NCI-H2227 (cell line): ENCODE measurements around the gene DDX54.

ENCODE experiments used
- DNase-seq: peaks from one replicate; lab custom pipeline; 2025; ENCODE audit not compliant: unreplicated experiment; lab: John Stamatoyannopoulos, UW

The DDX54 gene

DNA sequence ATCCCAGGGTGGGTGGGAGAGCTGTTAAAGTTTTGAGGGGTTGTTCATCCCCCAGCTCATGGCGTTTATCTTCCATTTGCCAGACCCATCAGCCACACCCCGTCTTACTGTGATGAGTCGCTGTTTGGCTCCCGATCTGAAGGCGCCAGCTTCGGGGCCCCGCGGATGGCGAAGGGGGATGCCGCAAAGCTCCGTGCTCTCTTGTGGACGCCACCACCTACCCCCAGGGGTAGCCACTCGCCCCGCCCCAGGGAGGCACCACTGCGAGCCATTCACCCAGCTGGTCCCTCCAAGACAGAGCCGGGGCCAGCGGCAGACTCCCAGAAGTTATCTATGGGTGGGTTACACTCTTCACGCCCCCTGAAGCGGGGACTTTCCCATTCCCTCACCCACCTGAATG, 5.9 kb upstream of the DDX54 start:
- no peak for DNase-seq

DNA sequence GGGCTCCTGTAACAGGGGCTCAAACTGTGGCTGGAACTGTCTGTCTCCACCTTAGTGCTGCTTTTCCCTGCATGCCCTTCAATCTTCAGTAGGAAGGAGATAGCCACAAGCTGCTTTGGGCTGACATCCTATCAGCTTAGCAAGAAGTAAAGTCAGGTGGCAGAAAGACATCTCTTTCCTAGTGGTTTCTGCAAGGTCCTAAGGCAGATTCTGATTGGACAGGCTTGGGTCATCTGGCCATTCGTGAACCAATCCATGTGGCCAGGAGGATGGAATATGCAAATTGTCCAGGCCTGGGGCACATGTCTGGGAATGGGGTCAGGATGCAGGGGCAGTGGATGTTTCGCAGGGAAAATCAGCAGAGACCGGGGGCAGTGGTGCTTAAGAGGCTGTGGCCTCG, 5.5 kb upstream of the DDX54 start:
- peak; percentile 32 for DNase-seq

DNA sequence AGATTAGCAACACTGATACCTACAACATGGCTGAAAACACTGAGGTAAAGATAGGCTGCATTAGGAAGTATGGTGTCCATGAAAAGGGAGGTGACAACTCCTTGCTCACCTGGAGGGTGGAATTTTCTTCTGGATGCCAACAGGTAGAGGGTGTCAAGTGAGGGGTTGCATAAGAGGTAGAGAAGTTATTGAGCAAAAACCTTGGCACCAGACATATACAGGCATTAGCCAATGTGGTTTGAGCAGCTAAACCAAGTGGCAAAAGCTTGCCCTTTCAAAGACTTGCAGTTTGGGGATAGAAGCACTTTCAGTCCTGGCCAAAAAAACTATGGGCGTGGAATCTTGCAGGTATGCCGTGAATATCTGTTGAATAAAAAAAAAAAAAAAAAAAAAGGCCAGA, 4.1 kb upstream of the DDX54 start:
- no peak for DNase-seq

DNA sequence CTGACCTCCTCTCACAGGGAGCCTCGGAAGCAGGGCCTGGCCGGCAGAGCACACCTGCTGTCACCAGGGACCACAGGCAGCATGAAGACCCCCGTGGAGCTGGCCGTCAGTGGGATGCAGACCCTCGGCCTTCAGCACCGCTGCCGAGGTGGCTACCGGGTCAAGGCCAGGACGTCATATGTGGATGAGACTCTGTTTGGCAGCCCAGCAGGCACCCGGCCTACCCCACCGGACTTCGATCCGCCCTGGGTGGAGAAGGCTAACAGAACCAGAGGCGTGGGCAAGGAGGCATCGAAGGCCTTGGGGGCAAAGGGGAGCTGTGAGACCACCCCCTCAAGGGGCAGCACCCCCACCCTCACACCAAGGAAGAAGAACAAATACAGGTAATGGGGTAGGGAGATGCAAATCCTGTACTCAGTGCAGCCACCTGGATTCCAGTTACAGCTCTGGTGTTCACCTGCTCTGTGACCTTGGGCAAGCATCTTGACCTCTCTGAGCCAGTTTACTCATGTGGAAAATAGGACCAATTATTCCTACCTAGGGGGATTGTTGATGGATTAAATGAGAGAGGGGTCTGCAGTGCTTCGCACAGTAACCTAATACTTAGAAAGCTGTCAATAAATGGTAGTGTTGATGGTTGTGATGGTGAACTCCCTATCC, 1.5 kb upstream of the DDX54 start:
- no peak for DNase-seq

DNA sequence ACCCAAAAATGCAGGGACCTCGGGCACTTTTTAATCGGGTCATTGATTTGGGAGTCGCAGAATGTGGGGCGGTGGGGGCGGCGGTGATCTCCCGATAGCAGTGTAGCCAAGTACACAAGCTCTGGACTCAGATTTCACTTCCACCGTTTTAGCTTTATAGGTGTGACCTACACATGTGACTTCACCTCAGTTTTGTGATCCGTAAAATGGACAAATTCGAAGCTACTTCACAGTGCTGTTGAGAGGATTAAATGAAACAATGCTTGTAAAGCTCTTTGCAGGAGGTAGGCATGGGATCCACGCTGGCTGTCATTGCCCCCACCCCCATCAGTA, 721 bp upstream of the DDX54 start:
- peak; percentile 52 for DNase-seq

DNA sequence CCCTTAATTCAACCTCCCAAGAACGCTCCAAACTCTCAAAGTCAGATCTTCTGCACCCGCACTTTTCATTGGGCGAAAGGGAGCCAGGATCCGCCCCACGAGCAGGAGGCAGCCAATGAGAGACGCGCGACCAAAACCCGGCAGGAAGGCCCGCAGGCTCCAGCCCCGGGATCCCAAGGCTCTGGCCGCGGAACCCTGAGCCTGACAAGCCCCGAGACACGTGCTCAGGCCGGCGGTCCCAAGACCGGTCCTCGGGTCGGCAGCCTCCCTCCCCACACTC, 438 bp downstream of the DDX54 start:
- DNase-seq: peak; percentile 87

DNA sequence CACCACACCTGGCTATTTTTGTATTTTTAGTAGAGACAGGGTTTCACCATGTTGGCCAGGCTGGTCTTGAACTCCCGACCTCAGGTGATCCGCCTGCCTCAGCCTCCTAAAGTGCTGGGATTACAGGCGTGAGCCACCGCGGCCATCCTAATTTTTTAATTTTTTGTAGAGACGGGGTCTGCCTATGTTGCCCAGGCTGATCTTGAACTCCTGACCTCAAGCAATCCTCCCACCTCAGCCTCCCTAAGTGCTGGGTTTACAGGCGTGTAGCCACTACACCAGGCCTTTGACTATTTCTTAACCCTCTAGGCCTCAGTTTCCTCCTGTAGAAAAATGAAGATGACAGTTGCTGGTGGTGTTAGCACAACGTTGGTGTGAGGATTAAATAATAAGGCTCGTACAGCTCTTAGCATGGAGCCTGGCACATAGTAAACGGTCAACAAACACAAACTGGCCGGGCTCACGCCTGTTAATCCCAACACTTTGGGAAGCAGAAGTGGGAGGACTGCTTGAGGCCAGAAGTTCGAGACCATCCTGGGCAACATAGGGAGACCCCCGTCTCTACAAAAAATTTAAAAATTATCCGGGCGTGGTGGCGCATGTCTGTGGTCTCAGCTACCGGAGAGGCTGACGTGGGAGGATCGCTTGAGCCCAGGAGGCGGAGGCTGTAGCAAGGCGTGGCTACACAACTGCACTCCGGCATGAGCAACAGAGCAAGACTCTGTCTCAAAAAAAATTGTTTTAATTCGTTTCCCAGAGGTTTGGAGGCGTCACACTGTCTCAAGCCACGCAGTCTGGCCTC, 979 bp downstream of the DDX54 start:
- peak; percentile 79 for DNase-seq

DNA sequence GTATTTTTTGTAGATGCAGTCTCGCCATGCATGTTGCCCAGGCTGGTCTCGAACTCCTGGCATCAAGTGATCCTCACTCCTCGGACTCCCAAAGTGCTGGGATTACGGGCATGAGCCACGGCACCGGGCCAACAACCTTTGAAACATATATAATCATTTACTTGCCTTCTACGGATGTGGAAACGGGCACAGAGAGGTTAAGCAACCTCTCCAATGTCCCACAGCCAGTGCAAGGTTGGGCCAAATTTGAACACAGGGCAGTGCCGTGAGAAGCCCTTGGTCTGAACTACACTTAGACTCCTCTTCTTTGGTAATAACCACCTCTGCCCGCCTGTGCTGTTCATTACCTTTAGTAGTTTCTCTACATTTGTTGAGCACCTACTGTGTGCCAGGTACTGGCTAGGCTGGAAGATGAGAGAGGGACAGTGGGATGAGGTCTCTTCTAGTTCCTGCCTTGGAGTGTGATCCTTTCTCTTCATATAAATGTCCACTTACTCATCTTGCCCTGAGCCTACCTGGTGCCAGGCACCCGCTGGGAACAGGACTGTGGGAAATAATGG, 2.2 kb downstream of the DDX54 start:
- DNase-seq: no peak

DNA sequence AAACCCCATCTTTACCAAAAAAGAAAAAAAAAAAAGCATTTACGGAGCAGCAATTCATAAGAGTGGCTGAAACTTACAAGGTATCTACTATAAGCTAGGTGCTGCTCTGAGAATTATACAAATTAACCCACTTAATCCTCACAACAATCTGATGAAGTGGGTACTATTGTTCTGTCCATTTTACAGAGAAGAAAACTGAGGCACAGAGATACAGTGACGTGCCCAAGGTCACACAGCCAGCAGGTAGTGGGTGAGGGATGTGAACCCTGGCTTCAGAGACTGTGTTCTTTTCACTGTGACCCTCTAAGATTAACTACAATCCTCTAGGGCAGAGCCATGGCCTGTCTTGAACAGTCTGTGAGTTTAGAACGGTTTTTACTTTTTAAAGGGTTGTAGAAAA, 3.3 kb downstream of the DDX54 start:
- DNase-seq: no peak

DNA sequence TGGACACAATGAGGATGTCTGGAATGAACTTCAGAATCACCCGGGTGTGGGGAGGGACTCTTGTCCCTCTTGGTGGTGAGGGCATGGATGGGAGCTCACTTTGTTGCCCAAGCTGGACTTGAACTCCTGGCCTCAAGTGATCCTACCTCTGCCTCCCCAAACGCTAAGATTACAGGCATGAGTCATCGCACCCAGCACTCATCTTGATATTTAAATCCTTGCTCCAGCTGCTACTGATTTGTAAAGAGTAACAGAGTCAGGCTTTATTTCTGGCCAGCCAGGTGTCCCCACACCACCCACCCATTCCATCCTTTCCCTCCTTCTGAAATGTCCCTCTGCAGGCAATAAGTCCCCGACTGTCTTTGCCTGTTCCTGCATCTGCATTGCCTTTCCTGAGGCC, 4.9 kb downstream of the DDX54 start:
- no peak for DNase-seq

DNA sequence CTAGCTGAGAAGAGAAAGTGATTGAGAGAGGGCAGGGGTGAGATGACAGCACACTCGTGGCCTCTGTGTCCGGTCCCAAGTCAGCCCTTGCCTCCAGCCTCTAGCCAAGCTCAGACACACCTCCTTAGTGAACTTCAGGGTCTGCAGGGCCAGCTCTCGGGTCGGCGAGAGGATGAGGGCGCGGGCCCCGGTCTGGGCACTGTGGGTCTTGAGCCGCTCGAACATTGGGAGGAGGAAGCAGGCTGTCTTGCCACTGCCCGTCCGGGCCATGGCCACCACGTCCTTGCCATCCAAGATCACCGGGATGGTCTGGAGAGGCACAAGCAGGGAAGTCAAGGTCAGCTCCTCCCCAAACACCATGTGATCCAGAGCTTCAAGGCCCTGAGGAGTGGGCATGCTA, 6.3 kb downstream of the DDX54 start:
- no peak for DNase-seq

DNA sequence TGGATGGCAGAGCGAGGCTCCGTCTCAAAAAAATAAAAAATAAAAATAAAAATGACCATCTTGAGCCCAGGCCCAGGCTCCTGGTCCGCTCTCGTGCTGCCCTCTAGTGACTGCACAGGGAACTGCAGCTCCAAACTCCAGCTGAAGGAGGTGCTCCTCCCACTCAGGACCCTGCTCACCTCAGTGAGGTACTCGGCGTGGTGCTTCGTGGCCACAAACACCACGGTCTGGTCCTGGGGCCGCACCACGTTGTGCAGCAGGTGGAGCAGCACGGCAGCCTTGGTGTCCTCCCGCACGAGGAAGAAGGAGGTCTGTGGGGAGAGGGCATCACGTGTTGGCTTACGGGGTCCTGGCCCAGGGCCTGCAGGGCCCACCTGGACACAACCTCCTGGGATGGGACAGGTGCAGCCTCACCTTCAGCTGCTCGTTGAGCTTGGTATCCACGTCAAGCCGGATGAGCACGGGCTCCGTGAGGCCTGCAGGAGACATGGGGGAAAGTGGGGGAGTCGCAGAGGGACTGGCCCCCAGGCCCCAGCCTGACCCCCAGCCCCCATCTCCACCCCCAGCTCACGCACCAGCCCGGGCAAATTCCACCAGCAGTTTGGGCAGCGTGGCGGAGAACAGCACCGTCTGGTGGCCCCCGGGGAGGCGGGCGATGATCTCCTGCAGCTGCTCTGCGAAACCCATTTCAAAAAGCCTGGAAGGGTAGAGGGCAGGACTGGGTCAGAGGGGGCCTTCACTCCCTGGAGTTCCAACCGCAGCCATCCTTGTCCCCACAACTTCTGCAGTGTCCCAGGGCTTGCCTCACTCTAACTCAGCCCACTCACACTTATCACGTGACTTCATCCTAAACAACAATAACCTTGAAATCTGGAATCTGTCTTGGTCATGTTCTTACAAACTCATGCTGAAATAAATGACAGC, 10.6 kb downstream of the DDX54 start:
- peak; percentile 86 for DNase-seq

DNA sequence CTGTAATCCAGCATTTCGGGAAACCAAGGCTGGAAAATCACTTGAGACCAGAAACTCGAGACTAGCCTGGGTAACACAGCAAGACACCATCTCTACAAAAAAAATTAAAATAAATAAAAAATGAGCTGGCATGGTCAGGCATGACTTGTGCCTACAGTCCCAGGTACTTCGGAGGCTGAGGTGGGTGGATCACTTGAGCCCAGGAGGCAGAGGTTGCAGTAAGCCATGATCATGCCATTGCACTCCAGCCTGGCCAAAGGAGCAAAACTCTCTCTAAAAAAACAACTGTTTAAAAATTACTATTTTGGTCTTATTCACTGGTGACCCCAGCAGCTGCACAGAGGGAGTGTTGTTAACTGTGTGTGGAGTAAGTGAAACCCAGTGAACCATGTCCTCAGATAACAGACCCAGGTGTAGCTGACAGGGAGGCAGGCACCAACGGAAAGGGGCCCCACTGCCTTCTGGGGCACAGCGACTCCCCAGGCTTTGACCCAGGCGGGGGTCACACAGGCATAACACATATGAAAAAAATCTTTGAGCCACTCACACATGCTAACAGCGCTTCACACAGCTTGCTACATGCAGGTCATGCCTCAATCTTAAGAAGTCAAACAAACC, 12.1 kb downstream of the DDX54 start:
- no peak for DNase-seq

DNA sequence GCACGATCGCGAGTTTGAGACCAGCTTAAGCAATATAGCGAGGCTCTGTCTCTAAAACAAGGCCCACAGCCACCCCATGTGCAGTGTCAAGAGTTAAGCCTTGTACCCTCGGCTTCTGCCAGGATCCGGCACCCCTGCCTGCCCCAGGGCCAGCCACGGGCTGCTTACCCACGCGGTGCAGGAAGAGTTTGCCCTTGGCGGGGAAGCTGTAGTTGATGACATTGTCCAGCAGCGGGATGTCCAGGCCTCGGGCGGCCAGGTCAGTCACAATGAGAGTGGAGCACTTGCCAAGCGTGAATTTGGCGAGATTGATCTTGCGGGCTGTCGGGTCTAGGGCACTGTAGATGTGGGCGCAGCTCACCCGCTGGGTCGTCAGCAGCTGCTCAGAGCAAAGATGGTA, 13.1 kb downstream of the DDX54 start:
- no peak for DNase-seq

DNA sequence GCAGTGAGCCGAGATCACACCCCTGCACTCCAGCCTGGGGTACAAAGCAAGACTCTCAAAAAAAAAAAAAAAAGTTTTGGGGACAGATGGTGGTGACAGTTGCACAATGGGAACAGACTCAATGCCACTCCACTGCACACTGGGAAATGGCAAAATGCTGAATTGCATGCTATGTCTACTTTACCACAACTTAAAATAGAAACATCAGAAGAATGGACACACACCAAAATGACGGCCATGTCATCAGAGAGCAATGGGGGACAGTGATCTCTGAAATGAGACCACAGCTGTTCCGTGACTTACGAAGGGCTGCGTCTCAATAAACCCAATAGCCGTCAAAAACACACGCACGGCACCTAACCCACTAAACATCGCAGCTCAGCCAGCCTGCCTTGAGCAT, 13.7 kb downstream of the DDX54 start:
- DNase-seq: no peak

DNA sequence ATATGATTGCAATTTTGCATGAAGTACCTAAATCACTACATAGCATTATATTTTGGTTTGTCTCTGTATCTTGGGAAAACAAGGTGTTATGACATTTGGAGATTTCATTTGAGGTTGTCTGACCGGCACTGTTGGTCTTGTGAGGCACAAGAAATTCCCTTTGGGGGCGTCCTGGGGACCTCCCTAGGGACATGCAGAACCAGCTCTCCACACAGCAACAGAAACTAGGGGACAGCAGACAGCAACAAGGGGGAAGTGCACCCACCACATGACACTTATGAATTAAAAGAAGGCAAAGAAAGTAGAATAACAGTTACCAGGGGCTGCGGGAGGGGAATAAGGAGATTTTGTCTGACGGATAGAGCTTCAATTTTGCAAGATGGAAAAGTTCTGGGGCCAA, 14.4 kb downstream of the DDX54 start:
- no peak for DNase-seq

DNA sequence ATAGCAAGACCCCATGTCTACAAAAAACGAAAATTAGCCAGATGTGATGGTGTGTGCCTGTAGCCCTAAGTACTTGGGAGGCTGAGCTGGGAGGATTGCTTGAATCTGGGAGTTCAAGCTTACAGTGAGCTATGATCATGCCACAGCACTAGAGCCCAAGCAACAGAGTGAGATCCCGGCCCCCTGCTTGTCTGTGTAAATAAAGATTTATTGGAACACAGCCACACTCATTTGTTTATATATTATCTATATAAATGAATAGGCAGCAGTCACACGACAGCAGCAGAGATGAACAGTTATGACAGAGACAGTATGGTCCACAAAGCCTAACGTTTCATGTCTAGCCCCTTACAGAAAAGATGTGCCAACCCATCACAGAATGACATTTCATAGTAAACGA, 14.8 kb downstream of the DDX54 start:
- no peak for DNase-seq

DNA sequence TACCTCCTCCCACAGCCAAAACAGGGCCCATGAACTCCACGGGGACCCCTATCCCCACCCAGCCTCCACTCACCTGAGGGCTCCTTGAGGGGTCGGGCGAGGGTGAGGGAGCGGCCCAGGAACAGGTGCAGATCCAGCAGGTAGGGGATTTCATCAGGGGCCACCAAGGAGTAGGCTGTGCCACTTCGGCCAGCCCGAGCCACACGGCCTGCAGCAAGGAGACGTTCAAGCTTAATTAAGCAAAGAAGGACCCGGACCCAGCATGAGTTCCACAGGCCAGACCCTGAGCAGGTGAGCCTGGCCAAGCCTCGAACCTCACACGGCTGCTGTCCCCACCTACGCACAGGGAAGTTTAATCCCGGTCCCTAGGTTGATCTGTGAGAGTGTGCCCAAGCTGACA, 15.6 kb downstream of the DDX54 start:
- no peak for DNase-seq

DNA sequence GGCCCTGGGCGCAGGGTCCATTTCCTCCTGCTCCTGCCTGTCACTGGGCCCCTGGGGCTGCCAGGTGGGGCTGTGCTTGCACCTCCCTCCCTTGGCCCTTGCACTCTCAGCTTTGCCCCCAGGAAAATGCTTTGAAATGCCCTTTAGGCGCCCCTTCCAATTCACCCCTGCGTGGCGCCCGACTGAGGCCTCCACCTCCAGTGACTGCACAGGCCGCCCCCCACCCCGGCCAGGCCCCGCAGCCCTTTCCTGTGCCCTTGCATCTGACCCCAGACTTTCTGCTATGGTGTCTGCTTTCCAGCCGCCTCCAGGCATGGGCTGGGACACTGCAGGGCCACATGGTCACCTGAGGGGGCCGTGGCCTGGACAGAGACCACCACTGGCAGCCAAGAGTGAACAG, 17.4 kb downstream of the DDX54 start:
- no peak for DNase-seq

DNA sequence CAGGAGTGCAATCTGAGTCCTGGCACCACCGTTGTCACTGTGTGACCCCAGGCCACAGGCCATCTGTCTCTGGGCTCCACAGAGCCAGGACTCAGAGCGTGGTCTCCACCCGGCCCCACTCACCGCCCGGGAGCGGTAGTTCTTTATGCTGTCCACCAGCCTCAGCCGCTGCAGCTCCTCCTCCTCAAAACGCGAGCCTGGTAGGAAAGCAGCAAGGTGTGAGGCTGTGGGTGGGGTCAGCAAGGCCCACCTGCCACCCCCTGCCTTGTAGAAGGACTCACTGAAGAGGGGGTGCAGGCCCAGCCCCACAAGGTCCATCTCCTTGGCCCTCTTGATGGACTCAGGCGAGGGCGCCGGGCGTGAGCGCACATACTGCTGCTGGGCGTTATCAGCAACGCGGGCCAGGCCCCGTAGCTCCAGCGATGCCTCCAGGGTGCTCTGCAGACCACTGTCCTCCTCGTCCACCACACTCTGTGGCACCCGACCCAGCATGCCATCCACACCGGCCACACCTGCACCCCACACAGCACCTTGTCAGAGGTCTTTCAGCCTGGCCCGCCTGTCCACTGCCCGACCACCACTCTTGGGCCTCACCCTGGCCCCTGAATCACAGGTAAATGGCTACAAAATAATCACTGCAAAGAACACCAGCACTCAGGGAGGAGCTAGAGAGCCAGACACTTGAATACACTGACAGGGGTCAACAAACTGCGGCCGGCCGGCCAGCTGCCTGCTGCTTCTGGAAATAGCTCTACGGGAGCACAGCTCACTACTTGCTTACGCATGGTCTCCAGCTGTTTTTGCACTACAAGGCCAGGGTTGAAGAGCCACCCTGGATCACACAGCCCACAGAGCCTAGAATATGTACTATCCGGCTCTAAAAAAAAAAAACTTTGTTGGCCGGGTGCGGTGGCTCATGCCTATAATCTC, 19.5 kb downstream of the DDX54 start:
- DNase-seq: no peak
